WTC11 (cell line): ENCODE measurements around the gene MLF2. TPM values are rescaled to one million over a fixed set of nuclear protein-coding genes. Genes with fewer than 3 reads are reported as not detected.

ENCODE experiments used
- ATAC-seq: fragments of 200-7000 bp; cut with Tn5 transposase; 2 replicates; pipeline ENCODE4 v1.10.0; 2021; ENCODE audit warnings: mild to moderate bottlenecking, moderate library complexity
- CTCF ChIA-PET: fragments of 300-600 bp; sonication (Branson Sonifier 250); formaldehyde crosslinking; loops from one replicate; lab custom pipeline; 2021; ENCODE audit warnings: antibody characterized with exemption; lab: Charles Lee
- POLR2A ChIA-PET: fragments of 350-600 bp; sonication (Branson Sonifier 250); formaldehyde crosslinking; loops from one replicate; lab custom pipeline; 2021; ENCODE audit warnings: antibody characterized with exemption; lab: Charles Lee
- DNase-seq: peaks from one replicate; pipeline ENCODE4 v3.0.0; 2021; ENCODE audit warnings: low spot score
- H3K27ac Mint-ChIP-seq: 2 replicates; pipeline ENCODE4 v1.8.0; 2021; ENCODE audit warnings: mixed read lengths
- H3K27me3 Mint-ChIP-seq: 2 replicates; pipeline ENCODE4 v1.8.0; 2021; ENCODE audit warnings: low read depth, mild to moderate bottlenecking, moderate library complexity, mixed read lengths
- H3K36me3 Mint-ChIP-seq: 2 replicates; pipeline ENCODE4 v1.8.0; 2021; ENCODE audit warnings: mixed read lengths
- H3K4me1 Mint-ChIP-seq: 2 replicates; pipeline ENCODE4 v1.8.0; 2022; ENCODE audit warnings: mixed read lengths
- H3K4me3 Mint-ChIP-seq: 2 replicates; pipeline ENCODE4 v1.8.0; 2021; ENCODE audit warnings: mild to moderate bottlenecking, moderate library complexity, mixed read lengths
- H3K9me3 Mint-ChIP-seq: 2 replicates; pipeline ENCODE4 v1.8.0; 2021; ENCODE audit warnings: mixed read lengths
- CREB1 ChIP-seq: sonication (generic); formaldehyde crosslinking; IDR thresholded peaks from 2 replicates; pipeline ENCODE4 v1.8.0; 2023; ENCODE audit warnings: mild to moderate bottlenecking, missing genetic modification reagents
- FOXJ3 ChIP-seq: sonication (generic); formaldehyde crosslinking; IDR thresholded peaks from 2 replicates; pipeline ENCODE4 v1.9.0; 2021; ENCODE audit warnings: missing genetic modification reagents, mild to moderate bottlenecking, borderline replicate concordance
- JUN ChIP-seq: sonication (generic); formaldehyde crosslinking; IDR thresholded peaks from 2 replicates; pipeline ENCODE4 v1.8.0; 2023; ENCODE audit warnings: mild to moderate bottlenecking, missing genetic modification reagents
- MXD4 ChIP-seq: fragments of 250-450 bp; sonication (Bioruptor Pico); IDR thresholded peaks from 2 replicates; pipeline ENCODE4 v1.8.0; 2021; ENCODE audit warnings: mild to moderate bottlenecking, moderate library complexity, borderline replicate concordance
- NFATC4 ChIP-seq: fragments of 250-450 bp; sonication (Bioruptor Pico); IDR thresholded peaks from 2 replicates; pipeline ENCODE4 v1.9.0; 2021; ENCODE audit warnings: mild to moderate bottlenecking
- NFE2L1 ChIP-seq: sonication (generic); formaldehyde crosslinking; IDR thresholded peaks from 2 replicates; pipeline ENCODE4 v1.8.1; 2023; ENCODE audit warnings: missing genetic modification reagents
- NR2C2 ChIP-seq: sonication (generic); formaldehyde crosslinking; IDR thresholded peaks from 2 replicates; pipeline ENCODE4 v1.8.0; 2022; ENCODE audit warnings: mild to moderate bottlenecking, missing genetic modification reagents
- NR3C1 ChIP-seq: sonication (generic); formaldehyde crosslinking; conservative IDR thresholded peaks from 2 replicates; pipeline ENCODE4 v1.8.1; 2023; ENCODE audit warnings: low read depth, mild to moderate bottlenecking, missing genetic modification reagents
- PRDM15 ChIP-seq: sonication (generic); formaldehyde crosslinking; IDR thresholded peaks from 2 replicates; pipeline ENCODE4 v1.8.0; 2022; ENCODE audit warnings: missing genetic modification reagents
- RELA ChIP-seq: sonication (generic); formaldehyde crosslinking; IDR thresholded peaks from 2 replicates; pipeline ENCODE4 v1.8.1; 2022; ENCODE audit warnings: missing genetic modification reagents, mild to moderate bottlenecking, borderline replicate concordance
- SMAD4 ChIP-seq: sonication (generic); formaldehyde crosslinking; IDR thresholded peaks from 2 replicates; pipeline ENCODE4 v1.8.0; 2022; ENCODE audit warnings: mild to moderate bottlenecking, missing genetic modification reagents
- TP53 ChIP-seq: sonication (generic); formaldehyde crosslinking; IDR thresholded peaks from 2 replicates; pipeline ENCODE4 v1.8.1; 2023; ENCODE audit warnings: mild to moderate bottlenecking, missing genetic modification reagents
- USF2 ChIP-seq: sonication (generic); formaldehyde crosslinking; IDR thresholded peaks from 2 replicates; pipeline ENCODE4 v1.8.1; 2023; ENCODE audit warnings: mild to moderate bottlenecking, missing genetic modification reagents, moderate library complexity
- ZNF416 ChIP-seq: fragments of 250-450 bp; sonication (Bioruptor Pico); IDR thresholded peaks from 2 replicates; pipeline ENCODE4 v1.9.0; 2021; ENCODE audit warnings: mild to moderate bottlenecking, inconsistent platforms
- ZNF425 ChIP-seq: fragments of 250-450 bp; sonication (Bioruptor Pico); conservative IDR thresholded peaks from 2 replicates; pipeline ENCODE4 v1.9.0; 2021; ENCODE audit warnings: mild to moderate bottlenecking
- ZNF512 ChIP-seq: sonication (generic); formaldehyde crosslinking; IDR thresholded peaks from 2 replicates; pipeline ENCODE4 v1.8.1; 2022; ENCODE audit warnings: missing genetic modification reagents, borderline replicate concordance
- ZNF532 ChIP-seq: fragments of 250-450 bp; sonication (Bioruptor Pico); IDR thresholded peaks from 2 replicates; pipeline ENCODE4 v1.9.0; 2021; ENCODE audit warnings: mild to moderate bottlenecking, borderline replicate concordance
- ZSCAN18 ChIP-seq: fragments of 250-450 bp; sonication (Bioruptor Pico); IDR thresholded peaks from 2 replicates; pipeline ENCODE4 v2.1.2; 2022; ENCODE audit warnings: mild to moderate bottlenecking, moderate library complexity
- total RNA-seq: library from RNA; stranded (reverse); gene quantifications from 3 replicates; pipeline ENCODE4 v1.2.3, GENCODE V29; 2021

The MLF2 gene
- total RNA-seq, 1 experiment from 2014 or later = 236 TPM

- peak overlapping the region; percentile 95 for H3K4me3 Mint-ChIP-seq
- ATAC-seq (peak; percentile 35), DNase-seq (peak; percentile 60)
- CTCF ChIA-PET = interaction anchor here (0.6 to 3.8 kb wide), 14 partner anchors 11 to 182 kb away, joined by 3 to 88 read pairs (median 4); partner anchors contain the start of genes COPS7A, MLF2 and PTMS
- TF ChIP-seq JUN (CRISPR knock-in tag) (no peak), PRDM15 (CRISPR knock-in tag) (peak; percentile 98)
- POLR2A ChIA-PET = interaction anchor here (0.8 to 2.9 kb wide), 6 partner anchors 9 to 54 kb away, joined by 3 to 22 read pairs (median 4); partner anchors contain the start of genes COPS7A, MLF2, P3H3 and PTMS
- H3K27ac Mint-ChIP-seq = 0 out of 2 replicates have a peak overlapping the region, but pooled peaks have one; percentile 77
- no peaks in the 10 kb centered on the region for H3K36me3 Mint-ChIP-seq
- no peaks in the 10 kb centered on the region for H3K9me3 Mint-ChIP-seq
- peaks cover 48% of the 10 kb centered on the region for H3K27me3 Mint-ChIP-seq
- H3K4me1 Mint-ChIP-seq = peaks cover 33% of the 10 kb centered on the region
These were observed 25.3 kb upstream of the MLF2 start for GRCh38 chr12:6778217-6778573.

- H3K36me3 Mint-ChIP-seq = no peaks in the 10 kb centered on the region
- POLR2A ChIA-PET = interaction anchor here (0.8 to 2.9 kb wide), 3 partner anchors 11 to 51 kb away, joined by 3 to 22 read pairs (median 19); partner anchors contain the start of genes MLF2, P3H3 and PTMS
- no peaks in the 10 kb centered on the region for H3K9me3 Mint-ChIP-seq
- peaks cover 41% of the 10 kb centered on the region for H3K4me1 Mint-ChIP-seq
- no peak for TF ChIP-seq SMAD4
- TF ChIP-seq NR3C1 (CRISPR knock-in tag) = no peak
- no peak for TF ChIP-seq CREB1 (CRISPR knock-in tag)
- TF ChIP-seq RELA (CRISPR knock-in tag) = no peak
- TF ChIP-seq NFATC4 (CRISPR knock-in tag) = no peak
- no peak for TF ChIP-seq ZNF425 (CRISPR knock-in tag)
- no peak for TF ChIP-seq ZNF532 (CRISPR knock-in tag)
- TF ChIP-seq ZSCAN18 = no peak
- TF ChIP-seq ZNF416 (CRISPR knock-in tag) = no peak
- TF ChIP-seq NFE2L1 (CRISPR knock-in tag) = no peak
- no peak for TF ChIP-seq JUN (CRISPR knock-in tag)
- no peak for TF ChIP-seq ZNF512 (CRISPR knock-in tag)
- TF ChIP-seq TP53 = no peak
- TF ChIP-seq USF2 (CRISPR knock-in tag) = no peak
- TF ChIP-seq FOXJ3 (CRISPR knock-in tag) = no peak
- no peak for TF ChIP-seq MXD4 (CRISPR knock-in tag)
- TF ChIP-seq NR2C2 = no peak
- ATAC-seq (no peak), DNase-seq (no peak)
- no peak overlapping the region for H3K27ac Mint-ChIP-seq
- CTCF ChIA-PET = interaction anchor here (1.4 to 3.8 kb wide), 4 partner anchors 10 to 171 kb away, joined by 4 to 88 read pairs (median 27); partner anchors contain the start of genes MLF2 and PTMS
- peaks cover 56% of the 10 kb centered on the region for H3K27me3 Mint-ChIP-seq
- peak overlapping the region; percentile 95; the same call in 1 of the 2 replicates for H3K4me3 Mint-ChIP-seq
These were observed 24.4 kb upstream of the MLF2 start for GRCh38 chr12:6777386-6777785.
